Endothelial cell of umbilical vein (primary cell): ENCODE data around the gene HMHB1. TPM values are rescaled to one million over a fixed set of nuclear protein-coding genes. Genes with fewer than 3 reads are reported as not detected.

Source experiments
- BruUV-seq: library from RNA; stranded (reverse); fragments of 400-500 nt; replicated peaks from 2 replicates; lab custom pipeline; 2021; lab: Mats Ljungman, UMichigan
- CTCF ChIA-PET: fragments of 300-600, 350-600 bp; sonication (Branson Sonifier 250); formaldehyde crosslinking; loops from one replicate; lab custom pipeline; 2021; ENCODE audit warnings: antibody characterized with exemption, inconsistent platforms; lab: Charles Lee
- POLR2A ChIA-PET: fragments of 300-600, 350-600 bp; sonication (Branson Sonifier 250); formaldehyde crosslinking; loops from one replicate; lab custom pipeline; 2021; ENCODE audit warnings: antibody characterized with exemption, inconsistent platforms; lab: Charles Lee
- DNase-seq: peaks from one replicate; pipeline ENCODE4 v3.0.0-alpha.2; 2011; ENCODE audit warnings: low read depth, low spot score
- FAIRE-seq: peaks from 2 replicates; lab custom pipeline; 2011; peaks lifted over from hg19 to GRCh38; lab: Jason Lieb, UNC
- H2AFZ ChIP-seq: 2 replicates; pipeline ENCODE4 v1.6.0; 2012; ENCODE audit warnings: low read depth, low read length, control low read depth, inconsistent platforms
- H3K27ac ChIP-seq: 2 replicates; pipeline ENCODE4 v1.5.1; 2011; ENCODE audit warnings: low read depth, mild to moderate bottlenecking, control low read depth, low read length, moderate library complexity; ENCODE audit not compliant: insufficient read depth
- H3K27me3 ChIP-seq, 2 experiments: 2 replicates each; pipeline versions ENCODE4 v1.6.0 to v1.6.1; 2011; ENCODE audit warnings: low read length in 2 of 2, mixed read lengths in 1 of 2; ENCODE audit not compliant: control insufficient read depth in 2 of 2, insufficient read depth in 2 of 2
- H3K36me3 ChIP-seq, 2 experiments: 2 replicates in 1 of 2; 3 replicates in 1 of 2; pipeline ENCODE4 v1.5.1; 2011; ENCODE audit warnings: low read length in 2 of 2, mild to moderate bottlenecking in 1 of 2, moderate library complexity in 1 of 2; ENCODE audit not compliant: control insufficient read depth in 2 of 2, insufficient read depth in 2 of 2; ENCODE audit errors: extremely low read depth in 1 of 2
- H3K4me1 ChIP-seq: 3 replicates; pipeline ENCODE4 v1.5.1; 2011; ENCODE audit warnings: mild to moderate bottlenecking, low read length; ENCODE audit not compliant: control insufficient read depth, insufficient read depth; ENCODE audit errors: extremely low read depth
- H3K4me2 ChIP-seq: 2 replicates; pipeline ENCODE4 v1.6.1; 2011; ENCODE audit warnings: low read length, control low read depth, mixed read lengths; ENCODE audit not compliant: insufficient read depth
- H3K4me3 ChIP-seq, 3 experiments: fragments of 200-600 bp in 1 of 3; sonication (generic), shearing (Covaris generic) in 1 of 3; replicated peaks in 1 of 3; 2 replicates each; pipeline ENCODE4 v1.5.1; 2011 to 2016; ENCODE audit warnings: control low read depth in 3 of 3, low read length in 3 of 3, mild to moderate bottlenecking in 2 of 3, inconsistent platforms in 1 of 3, low read depth in 1 of 3, moderate library complexity in 1 of 3; ENCODE audit not compliant: insufficient read depth in 1 of 3
- H3K79me2 ChIP-seq: 2 replicates; pipeline ENCODE4 v1.6.0; 2012; ENCODE audit warnings: low read length, inconsistent platforms; ENCODE audit not compliant: control insufficient read depth, insufficient read depth
- H3K9ac ChIP-seq: replicated peaks from 2 replicates; pipeline ENCODE3; 2011; ENCODE audit warnings: low read length, control low read depth; ENCODE audit not compliant: insufficient read depth; ENCODE audit errors: extremely low read depth
- H3K9me1 ChIP-seq: replicated peaks from 3 replicates; pipeline ENCODE4 v1.6.0; 2011; ENCODE audit warnings: mild to moderate bottlenecking, low read length; ENCODE audit not compliant: control insufficient read depth, insufficient read depth; ENCODE audit errors: extremely low read depth
- H3K9me3 ChIP-seq: replicated peaks from 2 replicates; pipeline ENCODE4 v1.5.1; 2012; ENCODE audit warnings: low read length, inconsistent platforms; ENCODE audit not compliant: control insufficient read depth, insufficient read depth
- H4K20me1 ChIP-seq: replicated peaks from 2 replicates; pipeline ENCODE3; 2011; ENCODE audit warnings: mild to moderate bottlenecking, low read length; ENCODE audit not compliant: control insufficient read depth, insufficient read depth; ENCODE audit errors: extremely low read depth
- EZH2 ChIP-seq: IDR thresholded peaks from 2 replicates; pipeline ENCODE4 v1.6.1; 2012; ENCODE audit warnings: borderline replicate concordance, low read depth, mild to moderate bottlenecking, moderate library complexity, low read length, inconsistent platforms; ENCODE audit not compliant: severe bottlenecking
- FOS ChIP-seq: IDR thresholded peaks from 2 replicates; pipeline ENCODE4 v1.6.1; 2011; ENCODE audit warnings: mild to moderate bottlenecking, low read length, moderate library complexity, borderline replicate concordance; ENCODE audit not compliant: insufficient read depth
- GATA2 ChIP-seq: IDR thresholded peaks from 2 replicates; pipeline ENCODE4 v1.7.0; 2011; ENCODE audit warnings: low read depth, mild to moderate bottlenecking, moderate library complexity, mixed read lengths, low read length; ENCODE audit not compliant: insufficient read length, insufficient read depth
- JUN ChIP-seq: IDR thresholded peaks from 2 replicates; pipeline ENCODE4 v1.6.1; 2011; ENCODE audit warnings: borderline replicate concordance, low read depth; ENCODE audit not compliant: insufficient read length, insufficient read depth
- MAX ChIP-seq: IDR thresholded peaks from 2 replicates; pipeline ENCODE4 v1.6.1; 2011; ENCODE audit not compliant: insufficient read depth, insufficient read length
- MYC ChIP-seq: IDR thresholded peaks from one replicate; pipeline ENCODE4 v1.6.1; 2011; ENCODE audit warnings: mild to moderate bottlenecking, low read depth, low read length
- POLR2A ChIP-seq: IDR thresholded peaks from 2 replicates; pipeline ENCODE4 v1.6.1; 2012; ENCODE audit warnings: low read depth, mild to moderate bottlenecking, control low read depth, low read length
- POLR2AphosphoS5 ChIP-seq: IDR thresholded peaks from 2 replicates; pipeline ENCODE4 v1.6.1; 2012; ENCODE audit warnings: low read depth, mild to moderate bottlenecking, control low read depth, low read length, moderate library complexity; ENCODE audit not compliant: insufficient read depth
- dilution Hi-C: fragments of 300-500 bp; cut with MboI; formaldehyde crosslinking; loops from one replicate; pipeline ENCODE4 v1.15.0; 2019; ENCODE audit warnings: low sequenced_read_pairs; ENCODE audit not compliant: extremely low pct_ligation_motif_present
- intact Hi-C: fragments of 100-400 bp; cut with micrococcal nuclease; formaldehyde crosslinking; loops from one replicate; pipeline ENCODE4 v1.10.0; 2022
- polyA plus RNA-seq, 4 experiments: library from polyadenylated mRNA; depleted of rRNA in 3 of 4; stranded (reverse) in 3 of 4; unstranded in 1 of 4; fragments of >200 nt; gene quantifications; 2 replicates each; pipeline versions ENCODE4 v1.2.1 to v1.2.3, GENCODE V29; 2011 to 2012; ENCODE audit warnings: missing spikeins in 1 of 4
- total RNA-seq: library from RNA; stranded (reverse); gene quantifications from 2 replicates; pipeline ENCODE4 v1.2.3, GENCODE V29; 2021
- TF ChIP-seq, protein P1 (sequence below), 2 donors: IDR thresholded peaks; 1 replicate in 1 of 2; 2 replicates in 1 of 2; pipeline ENCODE4 v1.5.1; 2011; ENCODE audit warnings: low read length in 2 of 2, mild to moderate bottlenecking in 2 of 2, moderate library complexity in 2 of 2, control low read depth in 1 of 2, inconsistent platforms in 1 of 2, low read depth in 1 of 2; ENCODE audit not compliant: insufficient read depth in 1 of 2; ENCODE audit errors: extremely low read depth in 1 of 2

The HMHB1 gene
- total and polyA plus RNA-seq, 2 donors (not counting 3 experiments of a cell fraction or from before 2014, with no cell fraction given) = not detected

DNA sequence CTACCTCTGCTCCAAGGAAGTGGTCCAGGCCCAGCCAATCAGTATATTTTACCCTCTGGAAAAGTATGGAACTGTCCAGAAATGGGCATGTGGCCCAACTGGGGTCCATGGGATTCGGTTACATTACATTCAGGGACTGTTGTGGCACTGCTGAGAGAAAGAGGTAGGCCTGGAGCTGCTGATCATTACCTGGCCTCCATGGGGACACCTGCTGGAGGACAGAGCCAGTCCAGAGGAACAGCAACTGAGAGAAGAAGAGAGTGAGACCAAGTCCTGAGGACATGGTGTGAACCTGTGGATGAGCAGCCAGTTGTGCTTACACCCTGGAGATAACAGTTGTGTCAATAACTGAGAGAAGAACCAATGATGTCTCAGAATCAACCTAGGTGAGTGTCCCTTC, 48.2 kb downstream of the HMHB1 start:
- no peak overlapping the region for H3K9ac ChIP-seq
- dilution Hi-C loops = no loop called here
- H4K20me1 ChIP-seq = no peaks in the 10 kb centered on the region
- no TSS peak for BruUV-seq
- intact Hi-C loops = no loop called here
- no peak overlapping the region for H3K27ac ChIP-seq
- DNase-seq = no peak
- no peaks in the 10 kb centered on the region for H3K27me3 ChIP-seq
- no peaks in the 10 kb centered on the region for H3K36me3 ChIP-seq
- ChIA-PET CTCF (no interaction called here), POLR2A (no interaction called here)
- no peaks in the 10 kb centered on the region for H3K79me2 ChIP-seq
- no peak overlapping the region for H3K4me2 ChIP-seq
- H3K9me1 ChIP-seq = no peaks in the 10 kb centered on the region
- H3K4me3 ChIP-seq = no peak overlapping the region
- no peak for FAIRE-seq
- no peak for TF ChIP-seq MYC
- TF ChIP-seq POLR2AphosphoS5 = no peak
- TF ChIP-seq, protein P1, sequence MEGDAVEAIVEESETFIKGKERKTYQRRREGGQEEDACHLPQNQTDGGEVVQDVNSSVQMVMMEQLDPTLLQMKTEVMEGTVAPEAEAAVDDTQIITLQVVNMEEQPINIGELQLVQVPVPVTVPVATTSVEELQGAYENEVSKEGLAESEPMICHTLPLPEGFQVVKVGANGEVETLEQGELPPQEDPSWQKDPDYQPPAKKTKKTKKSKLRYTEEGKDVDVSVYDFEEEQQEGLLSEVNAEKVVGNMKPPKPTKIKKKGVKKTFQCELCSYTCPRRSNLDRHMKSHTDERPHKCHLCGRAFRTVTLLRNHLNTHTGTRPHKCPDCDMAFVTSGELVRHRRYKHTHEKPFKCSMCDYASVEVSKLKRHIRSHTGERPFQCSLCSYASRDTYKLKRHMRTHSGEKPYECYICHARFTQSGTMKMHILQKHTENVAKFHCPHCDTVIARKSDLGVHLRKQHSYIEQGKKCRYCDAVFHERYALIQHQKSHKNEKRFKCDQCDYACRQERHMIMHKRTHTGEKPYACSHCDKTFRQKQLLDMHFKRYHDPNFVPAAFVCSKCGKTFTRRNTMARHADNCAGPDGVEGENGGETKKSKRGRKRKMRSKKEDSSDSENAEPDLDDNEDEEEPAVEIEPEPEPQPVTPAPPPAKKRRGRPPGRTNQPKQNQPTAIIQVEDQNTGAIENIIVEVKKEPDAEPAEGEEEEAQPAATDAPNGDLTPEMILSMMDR (IDR thresholded peaks at IDR 0.05; ENCODE audit: extremely low read depth in 1 of 2, insufficient read depth in 1 of 2, low read depth in 1 of 2, low read length in 2 of 2) = no peak
- TF ChIP-seq JUN = no peak
- TF ChIP-seq GATA2 = no peak
- no peak for TF ChIP-seq MAX
- no peak for TF ChIP-seq FOS
- TF ChIP-seq POLR2A = no peak
- TF ChIP-seq EZH2 = no peak
- no peaks in the 10 kb centered on the region for H3K9me3 ChIP-seq
- no peaks in the 10 kb centered on the region for H3K4me1 ChIP-seq
- H2AFZ ChIP-seq = no peak overlapping the region
